ENCODE results near the gene SFMBT2.

The SFMBT2 gene

DNA sequence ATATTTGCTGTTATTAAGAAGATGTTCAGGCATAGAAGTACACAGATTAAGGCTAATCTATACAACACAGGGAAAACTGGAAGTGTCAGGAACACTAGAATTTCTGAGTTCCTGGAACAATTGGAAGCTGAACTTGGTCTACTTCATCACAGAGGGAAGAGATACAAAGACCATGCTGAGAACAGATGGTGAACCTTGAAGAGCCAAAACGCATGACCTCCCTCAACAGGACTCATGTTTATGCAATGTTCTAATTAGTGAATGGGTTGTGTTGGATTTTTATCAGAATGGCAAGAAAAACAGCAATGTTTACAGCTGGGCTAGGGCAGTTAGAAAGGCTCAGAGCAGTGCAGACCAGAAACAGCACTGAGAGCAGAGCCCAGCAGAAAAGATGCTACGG is 94.9 kb downstream of the SFMBT2 start:
- ChIA-PET POLR2A (no interaction called here), CTCF (no interaction called here)
- TF ChIP-seq SP1 (IDR thresholded peaks at IDR 0.05): no peak
- TF ChIP-seq L3MBTL2 (conservative IDR thresholded peaks at IDR 0.05): no peak
- TF ChIP-seq HDGF (IDR thresholded peaks at IDR 0.05; ENCODE audit: borderline replicate concordance): no peak
- DNase-seq (ENCODE audit: extremely low spot score): no peak

DNA sequence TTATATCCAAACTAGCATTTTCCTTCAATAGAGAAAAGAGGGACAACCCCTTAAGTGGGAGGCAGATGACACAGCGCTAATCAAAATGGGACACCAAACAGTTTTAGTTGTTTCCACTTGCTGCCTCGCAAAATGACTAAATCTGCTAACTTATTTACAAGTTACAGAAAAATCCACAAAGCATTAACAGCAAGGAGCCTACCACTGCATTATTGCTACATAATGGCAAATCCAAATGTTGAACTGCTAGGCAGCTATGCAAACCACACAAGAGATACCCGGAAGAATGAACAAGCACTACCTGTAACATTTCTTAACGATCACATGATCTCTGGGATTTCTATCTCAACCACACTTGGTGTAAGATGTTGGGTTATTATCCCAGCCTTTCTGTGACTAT is 96.7 kb downstream of the SFMBT2 start:
- ChIA-PET POLR2A (no interaction called here), CTCF (interaction anchor here (1.4 kb wide), 1 partner anchor 9 kb away, joined by 3 read pairs; no protein-coding TSS in a partner anchor)
- TF ChIP-seq SP1 (IDR thresholded peaks at IDR 0.05): no peak
- no peak for DNase-seq (ENCODE audit: extremely low spot score)

GRCh38 chr10:7312488-7312857 is 98.4 kb downstream of the SFMBT2 start:
- ChIA-PET CTCF (interaction anchor here (0.7 to 1.0 kb wide), 2 partner anchors 11 to 382 kb away, joined by 3 to 6 read pairs; no protein-coding TSS in a partner anchor), POLR2A (interaction anchor here (1.6 kb wide), 1 partner anchor 96 kb away, joined by 3 read pairs; no protein-coding TSS in a partner anchor)
- TF ChIP-seq NFRKB (IDR thresholded peaks at IDR 0.05): no peak
- peak; percentile 39 for DNase-seq (ENCODE audit: extremely low spot score)

- POLR2A ChIA-PET: interaction anchor here (1.1 to 1.6 kb wide), 2 partner anchors 10 to 97 kb away, joined by 3 to 11 read pairs; no protein-coding TSS in a partner anchor
- peak; percentile 42 for DNase-seq (ENCODE audit: extremely low spot score)
- TF ChIP-seq L3MBTL2 (conservative IDR thresholded peaks at IDR 0.05): peak; percentile 42; the same call in 1 of the 2 replicates
- CTCF ChIA-PET: interaction anchor here (0.7 to 1.0 kb wide), 3 partner anchors 10 to 382 kb away, joined by 3 to 6 read pairs (median 3); no protein-coding TSS in a partner anchor
These were observed 98.9 kb downstream of the SFMBT2 start for GRCh38 chr10:7311850-7312487.

DNA sequence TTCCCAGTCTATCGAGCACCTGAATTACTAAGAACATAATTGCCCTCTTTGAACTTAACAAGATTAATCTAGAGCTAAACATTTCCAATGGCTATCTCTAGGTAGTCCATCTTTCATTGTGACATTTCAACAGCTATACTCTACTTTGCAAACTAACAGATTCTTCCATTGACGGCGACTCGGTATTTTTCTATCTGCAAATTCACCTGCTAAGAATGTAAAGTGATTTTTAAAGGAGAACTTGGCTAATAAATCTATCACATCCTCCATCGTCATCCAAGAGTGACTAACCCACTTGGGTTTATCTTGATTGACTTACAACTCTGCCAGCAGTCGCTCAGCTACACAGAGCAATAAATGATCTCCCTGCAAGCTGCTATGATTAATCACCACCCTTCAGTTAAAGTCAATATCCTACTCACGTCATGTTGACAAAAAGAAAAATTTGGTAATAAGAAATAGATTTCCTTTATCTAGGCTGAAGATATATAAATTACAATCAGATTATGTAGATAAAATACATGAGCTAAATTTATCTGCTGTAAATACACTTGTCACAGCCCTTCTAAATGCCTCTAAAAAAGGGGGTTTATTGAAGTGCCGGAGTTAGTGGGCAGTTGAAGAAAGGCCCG is 99.5 kb downstream of the SFMBT2 start:
- peak; percentile 93 for TF ChIP-seq FOXK2 (IDR thresholded peaks at IDR 0.05)
- TF ChIP-seq ELF4 (IDR thresholded peaks at IDR 0.05): no peak
- peak; percentile 99 for TF ChIP-seq CTBP1 (IDR thresholded peaks at IDR 0.05; ENCODE audit: borderline replicate concordance)
- TF ChIP-seq HDGF (IDR thresholded peaks at IDR 0.05; ENCODE audit: borderline replicate concordance): no peak
- peak; percentile 38; the same call in 1 of the 2 replicates for TF ChIP-seq BHLHE40 (IDR thresholded peaks at IDR 0.05; ENCODE audit: borderline replicate concordance)
- TF ChIP-seq TARDBP (IDR thresholded peaks at IDR 0.05): no peak
- peak; percentile 37; the same call in 1 of the 2 replicates for TF ChIP-seq ZNF384 (IDR thresholded peaks at IDR 0.05)
- peak; percentile 99 for TF ChIP-seq ARNT (IDR thresholded peaks at IDR 0.05)
- TF ChIP-seq PKNOX1 (IDR thresholded peaks at IDR 0.05): peak; percentile 98
- TF ChIP-seq SP1 (IDR thresholded peaks at IDR 0.05): no peak
- 0 out of 2 replicates have a peak, but pooled peaks have one; percentile 5 for TF ChIP-seq FOXM1 (IDR thresholded peaks at IDR 0.05; ENCODE audit: borderline replicate concordance)
- TF ChIP-seq LEF1 (IDR thresholded peaks at IDR 0.05; ENCODE audit: borderline replicate concordance): peak; percentile 93
- TF ChIP-seq FOXA1 (IDR thresholded peaks at IDR 0.05): peak; percentile 97
- TF ChIP-seq SUZ12 (IDR thresholded peaks at IDR 0.05): no peak
- no peak for TF ChIP-seq NFRKB (IDR thresholded peaks at IDR 0.05)
- ChIA-PET POLR2A (interaction anchor here (1.1 to 1.6 kb wide), 3 partner anchors 9 to 97 kb away, joined by 3 to 11 read pairs (median 3); no protein-coding TSS in a partner anchor), CTCF (interaction anchor here (0.6 to 0.8 kb wide), 2 partner anchors 129 to 133 kb away, joined by 3 read pairs; no protein-coding TSS in a partner anchor)
- DNase-seq (ENCODE audit: extremely low spot score): peak; percentile 76

- no peak for DNase-seq (ENCODE audit: extremely low spot score)
- TF ChIP-seq NFRKB (IDR thresholded peaks at IDR 0.05): no peak
- TF ChIP-seq LEF1 (IDR thresholded peaks at IDR 0.05; ENCODE audit: borderline replicate concordance): no peak
- no peak for TF ChIP-seq BHLHE40 (IDR thresholded peaks at IDR 0.05; ENCODE audit: borderline replicate concordance)
- TF ChIP-seq SUZ12 (IDR thresholded peaks at IDR 0.05): no peak
- TF ChIP-seq FOXM1 (IDR thresholded peaks at IDR 0.05; ENCODE audit: borderline replicate concordance): no peak
- TF ChIP-seq FOXK2 (IDR thresholded peaks at IDR 0.05): no peak
- TF ChIP-seq SP1 (IDR thresholded peaks at IDR 0.05): no peak
- no peak for TF ChIP-seq ELF4 (IDR thresholded peaks at IDR 0.05)
- no peak for TF ChIP-seq HDGF (IDR thresholded peaks at IDR 0.05; ENCODE audit: borderline replicate concordance)
- no peak for TF ChIP-seq PKNOX1 (IDR thresholded peaks at IDR 0.05)
- no peak for TF ChIP-seq L3MBTL2 (conservative IDR thresholded peaks at IDR 0.05)
- TF ChIP-seq ARNT (IDR thresholded peaks at IDR 0.05): no peak
- ChIA-PET POLR2A (interaction anchor here (1.6 kb wide), 1 partner anchor 12 kb away, joined by 3 read pairs; no protein-coding TSS in a partner anchor), CTCF (interaction anchor here (1.0 kb wide), 1 partner anchor 31 kb away, joined by 3 read pairs; no protein-coding TSS in a partner anchor)
These were observed 100.8 kb downstream of the SFMBT2 start for GRCh38 chr10:7310076-7310475.

DNA sequence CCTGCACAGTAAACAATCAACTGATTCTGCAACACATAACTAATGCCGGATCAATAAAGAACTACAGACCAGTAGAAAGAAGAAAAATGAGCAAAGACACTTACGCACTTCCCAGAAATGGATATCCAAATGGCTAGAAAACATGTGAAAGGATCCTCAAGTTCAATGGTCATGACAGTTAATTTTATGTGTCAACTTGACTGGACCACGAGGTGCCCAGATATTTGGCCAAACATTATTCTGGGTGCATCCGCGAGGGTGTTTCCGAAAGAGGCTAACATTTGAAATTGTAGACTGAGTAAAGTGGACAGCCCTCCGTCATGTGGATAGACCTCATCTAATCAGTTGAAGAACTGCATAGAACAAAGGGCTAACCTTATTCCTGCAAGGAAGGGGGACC is 102.0 kb downstream of the SFMBT2 start:
- TF ChIP-seq SUZ12 (IDR thresholded peaks at IDR 0.05): no peak
- no peak for TF ChIP-seq L3MBTL2 (conservative IDR thresholded peaks at IDR 0.05)
- TF ChIP-seq CTBP1 (IDR thresholded peaks at IDR 0.05; ENCODE audit: borderline replicate concordance): no peak
- TF ChIP-seq HDGF (IDR thresholded peaks at IDR 0.05; ENCODE audit: borderline replicate concordance): no peak
- no peak for TF ChIP-seq TARDBP (IDR thresholded peaks at IDR 0.05)
- no peak for TF ChIP-seq LEF1 (IDR thresholded peaks at IDR 0.05; ENCODE audit: borderline replicate concordance)
- no peak for TF ChIP-seq PKNOX1 (IDR thresholded peaks at IDR 0.05)
- no peak for TF ChIP-seq NFRKB (IDR thresholded peaks at IDR 0.05)
- TF ChIP-seq FOXA1 (IDR thresholded peaks at IDR 0.05): no peak
- TF ChIP-seq ZNF384 (IDR thresholded peaks at IDR 0.05): no peak
- no peak for TF ChIP-seq BHLHE40 (IDR thresholded peaks at IDR 0.05; ENCODE audit: borderline replicate concordance)
- no peak for TF ChIP-seq ARNT (IDR thresholded peaks at IDR 0.05)
- TF ChIP-seq FOXK2 (IDR thresholded peaks at IDR 0.05): no peak
- no peak for TF ChIP-seq FOXM1 (IDR thresholded peaks at IDR 0.05; ENCODE audit: borderline replicate concordance)
- no peak for TF ChIP-seq SP1 (IDR thresholded peaks at IDR 0.05)
- no peak for TF ChIP-seq ELF4 (IDR thresholded peaks at IDR 0.05)
- POLR2A ChIA-PET: no interaction called here
- CTCF ChIA-PET: no interaction called here
- no peak for DNase-seq (ENCODE audit: extremely low spot score)

Data from HEK293T (cell line).